NCI-H1694 treated with DMSO at 0.1 percent for 48 hours (cell line): ENCODE results near the gene FBXL17.

Source experiments
- DNase-seq: peaks from one replicate; lab custom pipeline; 2025; lab: John Stamatoyannopoulos, UW

Gene FBXL17

GRCh38 chr5:107809201-107810034 lies 572.5 kb downstream of the FBXL17 start:
- no peak for DNase-seq
